M059J (cell line): ENCODE measurements around the gene SARS1. TPM values are rescaled to one million over a fixed set of nuclear protein-coding genes. Genes with fewer than 3 reads are reported as not detected.
"Not testable (repeated sequence)": the region's sequence is repeated elsewhere in the genome, so short reads cannot be mapped to it uniquely, and the experiment has no call there.

Experiments
- DNase-seq: peaks from one replicate; pipeline ENCODE4 v3.0.0-alpha.2; 2012; ENCODE audit warnings: low read depth
- total RNA-seq: library from RNA; depleted of rRNA; stranded (reverse); fragments of >200 nt; shearing (Covaris generic); gene quantifications from 2 replicates; pipeline ENCODE4 v1.2.3, GENCODE V29; 2014

The SARS1 gene
- total RNA-seq, 1 experiment from 2014 or later, result 149 TPM

- no peak for DNase-seq
Measured at GRCh38 chr1:109193653-109194590, 19.8 kb upstream of the SARS1 start.

GRCh38 chr1:109197158-109198042, 16.3 kb upstream of the SARS1 start:
- peak; percentile 100 for DNase-seq

GRCh38 chr1:109198043-109198695, 15.5 kb upstream of the SARS1 start:
- peak; percentile 90 for DNase-seq

GRCh38 chr1:109198745-109199144, 15.0 kb upstream of the SARS1 start:
- peak; percentile 58 for DNase-seq

GRCh38 chr1:109199710-109200109, 14.0 kb upstream of the SARS1 start:
- no peak for DNase-seq

- DNase-seq, result peak; percentile 71
Measured at GRCh38 chr1:109201123-109201703, 12.5 kb upstream of the SARS1 start.

- no peak for DNase-seq
Measured at GRCh38 chr1:109204484-109204883, 9.2 kb upstream of the SARS1 start.

GRCh38 chr1:109206339-109206738, 7.4 kb upstream of the SARS1 start:
- DNase-seq, result no peak

GRCh38 chr1:109207467-109208103, 6.1 kb upstream of the SARS1 start:
- DNase-seq, result no peak

GRCh38 chr1:109208394-109208793, 5.3 kb upstream of the SARS1 start:
- no peak for DNase-seq

GRCh38 chr1:109208836-109209463, 4.8 kb upstream of the SARS1 start:
- DNase-seq, result peak; percentile 19

GRCh38 chr1:109210058-109210457, 3.7 kb upstream of the SARS1 start:
- no peak for DNase-seq

- DNase-seq, result no peak
Measured at GRCh38 chr1:109213345-109213823, 334 bp upstream of the SARS1 start.

GRCh38 chr1:109214695-109215623, 1.2 kb downstream of the SARS1 start:
- DNase-seq, result peak; percentile 80

- DNase-seq, result no peak
Measured at GRCh38 chr1:109216662-109217061, 2.9 kb downstream of the SARS1 start.

GRCh38 chr1:109218516-109218915, 4.8 kb downstream of the SARS1 start:
- DNase-seq, result no peak

GRCh38 chr1:109221201-109221600, 7.5 kb downstream of the SARS1 start:
- not testable (repeated sequence) for DNase-seq

GRCh38 chr1:109225308-109225707, 11.6 kb downstream of the SARS1 start:
- no peak for DNase-seq

GRCh38 chr1:109225711-109226445, 12.2 kb downstream of the SARS1 start:
- DNase-seq, result peak; percentile 27
